HepG2 (cell line): ENCODE results near the gene SLCO2B1. TPM values are rescaled to one million over a fixed set of nuclear protein-coding genes. Genes with fewer than 3 reads are reported as not detected.
A peak's percentile ranks its signal among the peaks of the same experiment; 100 is the strongest.

Experiments
- CBFB ChIP-seq: sonication (generic); formaldehyde crosslinking; IDR thresholded peaks from 2 replicates; pipeline ENCODE4 v1.4.0; 2020; ENCODE audit warnings: missing genetic modification reagents
- CREBL2 ChIP-seq: sonication (generic); formaldehyde crosslinking; IDR thresholded peaks from 2 replicates; pipeline ENCODE4 v1.8.1; 2023; ENCODE audit warnings: missing genetic modification reagents, mild to moderate bottlenecking, borderline replicate concordance
- DNMT3B ChIP-seq: conservative IDR thresholded peaks from 2 replicates; pipeline ENCODE4 v1.6.1; 2016; ENCODE audit warnings: missing biosample characterization, control low read depth
- E2F5 ChIP-seq: sonication (generic); formaldehyde crosslinking; conservative IDR thresholded peaks from 2 replicates; pipeline ENCODE4 v1.4.0; 2020; ENCODE audit warnings: missing genetic modification reagents
- FOSL2 ChIP-seq: sonication (generic); formaldehyde crosslinking; IDR thresholded peaks from 2 replicates; pipeline ENCODE4 v1.4.0; 2020; ENCODE audit warnings: missing genetic modification reagents
- ISL2 ChIP-seq: sonication (generic); formaldehyde crosslinking; IDR thresholded peaks from 2 replicates; pipeline ENCODE4 v1.5.0; 2020; ENCODE audit warnings: missing genetic modification reagents
- JARID2 ChIP-seq: sonication (generic); formaldehyde crosslinking; IDR thresholded peaks from 2 replicates; pipeline ENCODE4 v1.8.1; 2023; ENCODE audit warnings: missing genetic modification reagents, inconsistent platforms; ENCODE audit not compliant: insufficient replicate concordance
- KDM5A ChIP-seq: fragments of 200-600 bp; sonication (generic); IDR thresholded peaks from 2 replicates; pipeline ENCODE4 v1.7.0; 2018; ENCODE audit warnings: antibody characterized with exemption, mild to moderate bottlenecking, low read length, borderline replicate concordance
- MED1 ChIP-seq: sonication (generic); formaldehyde crosslinking; IDR thresholded peaks from 2 replicates; pipeline ENCODE4 v1.4.0; 2020; ENCODE audit warnings: missing genetic modification reagents
- NAIF1 ChIP-seq: sonication (generic); formaldehyde crosslinking; IDR thresholded peaks from 2 replicates; pipeline ENCODE4 v1.5.0; 2020; ENCODE audit warnings: mild to moderate bottlenecking, missing genetic modification reagents, borderline replicate concordance
- NR2C2 ChIP-seq: sonication (generic); formaldehyde crosslinking; IDR thresholded peaks from 2 replicates; pipeline ENCODE4 v1.4.0; 2020; ENCODE audit warnings: missing genetic modification reagents, mild to moderate bottlenecking, moderate library complexity, borderline replicate concordance
- TARDBP ChIP-seq: sonication (generic); formaldehyde crosslinking; IDR thresholded peaks from 2 replicates; pipeline ENCODE4 v1.8.0; 2022; ENCODE audit warnings: mild to moderate bottlenecking, missing genetic modification reagents
- TEAD2 ChIP-seq: sonication (generic); formaldehyde crosslinking; IDR thresholded peaks from 2 replicates; pipeline ENCODE4 v1.9.0; 2021; ENCODE audit warnings: missing genetic modification reagents
- ZBTB2 ChIP-seq: sonication (generic); formaldehyde crosslinking; IDR thresholded peaks from 2 replicates; pipeline ENCODE4 v1.8.0; 2022; ENCODE audit warnings: low read depth, missing genetic modification reagents
- ZBTB37 ChIP-seq: sonication (generic); formaldehyde crosslinking; IDR thresholded peaks from 2 replicates; pipeline ENCODE4 v1.4.0; 2020; ENCODE audit warnings: mild to moderate bottlenecking, missing genetic modification reagents
- ZBTB44 ChIP-seq: sonication (generic); formaldehyde crosslinking; IDR thresholded peaks from 2 replicates; pipeline ENCODE4 v1.4.0; 2020; ENCODE audit warnings: missing genetic modification reagents
- ZFP36L2 ChIP-seq: sonication (generic); formaldehyde crosslinking; IDR thresholded peaks from 2 replicates; pipeline ENCODE4 v1.4.0; 2020; ENCODE audit warnings: missing genetic modification reagents
- ZNF251 ChIP-seq: sonication (generic); formaldehyde crosslinking; IDR thresholded peaks from 2 replicates; pipeline ENCODE4 v1.9.0; 2021; ENCODE audit warnings: mild to moderate bottlenecking, missing genetic modification reagents
- ZNF510 ChIP-seq: sonication (generic); formaldehyde crosslinking; IDR thresholded peaks from 2 replicates; pipeline ENCODE4 v1.4.0; 2020; ENCODE audit warnings: low read depth, mild to moderate bottlenecking, missing genetic modification reagents
- ZNF549 ChIP-seq: sonication (generic); formaldehyde crosslinking; IDR thresholded peaks from 2 replicates; pipeline ENCODE4 v1.5.0; 2020; ENCODE audit warnings: missing genetic modification reagents
- ZNF580 ChIP-seq: IDR thresholded peaks from 2 replicates; pipeline ENCODE4 v1.6.1; 2016; ENCODE audit warnings: low read depth, borderline replicate concordance
- ZNF768 ChIP-seq: sonication (generic); formaldehyde crosslinking; IDR thresholded peaks from 2 replicates; pipeline ENCODE4 v1.4.0; 2020; ENCODE audit warnings: missing genetic modification reagents
- ZSCAN21 ChIP-seq: sonication (generic); formaldehyde crosslinking; IDR thresholded peaks from 2 replicates; pipeline ENCODE4 v1.8.0; 2022; ENCODE audit warnings: mild to moderate bottlenecking, missing genetic modification reagents, moderate library complexity, borderline replicate concordance
- polyA plus RNA-seq, 8 experiments: library from polyadenylated mRNA; depleted of rRNA in 3 of 8; stranded (reverse) in 7 of 8; unstranded in 1 of 8; fragments of >200 nt; fragmentation: Illumina TruSeq in 4 of 8; extraction: Trizol in 4 of 8; gene quantifications; 2 replicates each; pipeline versions ENCODE4 v1.2.1 to v1.2.3, GENCODE V29; 2011 to 2016; ENCODE audit warnings: low read depth in 4 of 8, missing spikeins in 1 of 8, mixed read lengths in 1 of 8; ENCODE audit not compliant: insufficient read depth in 1 of 8
- total RNA-seq, 5 experiments: library from RNA; depleted of rRNA; stranded (reverse); fragments of >200 nt; fragmentation: Illumina TruSeq; extraction: Trizol; gene quantifications; 2 replicates each; pipeline ENCODE4 v1.2.3, GENCODE V29; 2016; ENCODE audit warnings: low read depth in 1 of 5

SLCO2B1 gene
- total and polyA plus RNA-seq, 2 of the 13 experiments (the other 11 are each of a cell fraction or from before 2014, with no cell fraction given) = 15.3 to 19.8 TPM

- peak; percentile 93; the same call in 1 of the 2 replicates for TF ChIP-seq ZFP36L2
- TF ChIP-seq ZNF251 (CRISPR knock-in tag) = no peak
- TF ChIP-seq DNMT3B (CRISPR knock-in tag) = no peak; the same call in 1 of the 2 replicates
- TF ChIP-seq ZNF768 (CRISPR knock-in tag) = no peak
- TF ChIP-seq KDM5A = no peak
- TF ChIP-seq NAIF1 (CRISPR knock-in tag) = no peak
- no peak for TF ChIP-seq ZBTB37 (CRISPR knock-in tag)
- 0 out of 2 replicates have a peak, but pooled peaks have one; percentile 43 for TF ChIP-seq FOSL2 (CRISPR knock-in tag)
- TF ChIP-seq ZSCAN21 (CRISPR knock-in tag) = 0 out of 2 replicates have a peak, but pooled peaks have one; percentile 33
- no peak for TF ChIP-seq TEAD2 (CRISPR knock-in tag)
- no peak for TF ChIP-seq CBFB (CRISPR knock-in tag)
- TF ChIP-seq E2F5 (CRISPR knock-in tag) = no peak
- TF ChIP-seq MED1 = no peak
- TF ChIP-seq ISL2 (CRISPR knock-in tag) = no peak
- no peak for TF ChIP-seq CREBL2 (CRISPR knock-in tag)
- no peak for TF ChIP-seq TARDBP (CRISPR knock-in tag)
- TF ChIP-seq ZBTB44 (CRISPR knock-in tag) = peak; percentile 87; the same call in 1 of the 2 replicates
- TF ChIP-seq NR2C2 (CRISPR knock-in tag) = no peak
- no peak for TF ChIP-seq ZNF549 (CRISPR knock-in tag)
- TF ChIP-seq ZNF510 (CRISPR knock-in tag) = no peak
- TF ChIP-seq ZBTB2 = no peak
- peak; percentile 65 for TF ChIP-seq JARID2 (CRISPR knock-in tag)
- peak; percentile 76; the same call in 1 of the 2 replicates for TF ChIP-seq ZNF580 (CRISPR knock-in tag)
Measured at GRCh38 chr11:75233754-75234172, 82.9 kb downstream of the SLCO2B1 start (continued).
